Calu3 (cell line): Measurements from ENCODE around the gene SCLY. TPM values are rescaled to one million over a fixed set of nuclear protein-coding genes. Genes with fewer than 3 reads are reported as not detected.

Experiments
- BruUV-seq: library from RNA; stranded (reverse); fragments of 400-500 nt; replicated peaks from 2 replicates; lab custom pipeline; 2021; lab: Mats Ljungman, UMichigan
- CTCF ChIA-PET: fragments of 300-600 bp; sonication (Branson Sonifier 250); formaldehyde crosslinking; loops from one replicate; lab custom pipeline; 2022; ENCODE audit warnings: antibody characterized with exemption; lab: Charles Lee
- DNase-seq: peaks from one replicate; pipeline ENCODE4 v3.0.0; 2022
- H3K27ac Mint-ChIP-seq: one replicate; pipeline ENCODE4 v1.8.0; 2022; ENCODE audit warnings: mixed read lengths; ENCODE audit not compliant: unreplicated experiment
- H3K27me3 Mint-ChIP-seq: one replicate; pipeline ENCODE4 v1.8.0; 2022; ENCODE audit warnings: mixed read lengths; ENCODE audit not compliant: unreplicated experiment
- H3K36me3 Mint-ChIP-seq: one replicate; pipeline ENCODE4 v1.8.0; 2022; ENCODE audit warnings: mild to moderate bottlenecking, moderate library complexity, mixed read lengths; ENCODE audit not compliant: insufficient read depth, unreplicated experiment
- H3K4me1 Mint-ChIP-seq: one replicate; pipeline ENCODE4 v1.8.0; 2022; ENCODE audit warnings: mild to moderate bottlenecking, low read depth, mixed read lengths; ENCODE audit not compliant: unreplicated experiment
- H3K4me3 Mint-ChIP-seq: one replicate; pipeline ENCODE4 v1.8.0; 2022; ENCODE audit warnings: mild to moderate bottlenecking, low read depth, moderate library complexity, mixed read lengths; ENCODE audit not compliant: unreplicated experiment
- H3K9me3 Mint-ChIP-seq: one replicate; pipeline ENCODE4 v1.8.0; 2022; ENCODE audit warnings: low read depth, mixed read lengths; ENCODE audit not compliant: unreplicated experiment
- CTCF ChIP-seq: fragments of 200-600 bp; IDR thresholded peaks from one replicate; pipeline ENCODE4 v1.8.0; 2022; ENCODE audit warnings: antibody characterized with exemption; ENCODE audit not compliant: unreplicated experiment
- intact Hi-C: fragments of 100-400 bp; cut with micrococcal nuclease; formaldehyde crosslinking; loops from one replicate; pipeline ENCODE4 v1.10.0; 2022; ENCODE audit not compliant: unreplicated experiment
- total RNA-seq: library from RNA; stranded (reverse); gene quantifications from 2 replicates; pipeline ENCODE4 v1.2.3, GENCODE V29; 2022

SCLY gene
- total RNA-seq, 1 experiment from 2014 or later = 37.5 TPM

GRCh38 chr2:238116298-238117198 is 55.7 kb downstream of the SCLY start:
- no peak for DNase-seq
- intact Hi-C loops = no loop called here
- no peak overlapping the region for H3K27ac Mint-ChIP-seq
- no peaks in the 10 kb centered on the region for H3K36me3 Mint-ChIP-seq
- H3K4me3 Mint-ChIP-seq = no peak overlapping the region
- H3K4me1 Mint-ChIP-seq = no peaks in the 10 kb centered on the region
- BruUV-seq = no TSS peak
- CTCF ChIA-PET = no interaction called here
- peaks cover 2% of the 10 kb centered on the region for H3K9me3 Mint-ChIP-seq
- TF ChIP-seq CTCF = no peak
- H3K27me3 Mint-ChIP-seq = peaks cover 64% of the 10 kb centered on the region

GRCh38 chr2:238117199-238118154 is 56.7 kb downstream of the SCLY start:
- H3K27ac Mint-ChIP-seq = no peak overlapping the region
- intact Hi-C loops = no loop called here
- CTCF ChIA-PET = no interaction called here
- peaks cover 2% of the 10 kb centered on the region for H3K9me3 Mint-ChIP-seq
- H3K4me3 Mint-ChIP-seq = no peak overlapping the region
- BruUV-seq = no TSS peak
- H3K4me1 Mint-ChIP-seq = no peaks in the 10 kb centered on the region
- DNase-seq = no peak
- no peaks in the 10 kb centered on the region for H3K36me3 Mint-ChIP-seq
- peaks cover 64% of the 10 kb centered on the region for H3K27me3 Mint-ChIP-seq
- no peak for TF ChIP-seq CTCF

GRCh38 chr2:238119756-238120462 is 59.1 kb downstream of the SCLY start:
- peaks cover 50% of the 10 kb centered on the region for H3K27me3 Mint-ChIP-seq
- H3K9me3 Mint-ChIP-seq = no peaks in the 10 kb centered on the region
- CTCF ChIA-PET = no interaction called here
- no TSS peak for BruUV-seq
- no peaks in the 10 kb centered on the region for H3K36me3 Mint-ChIP-seq
- H3K4me1 Mint-ChIP-seq = no peaks in the 10 kb centered on the region
- no peak for TF ChIP-seq CTCF
- no peak for DNase-seq
- H3K27ac Mint-ChIP-seq = no peak overlapping the region
- intact Hi-C loops = no loop called here
- H3K4me3 Mint-ChIP-seq = no peak overlapping the region
